Liver (tissue), 9 donors: ENCODE data around the gene ZNF574. TPM values are rescaled to one million over a fixed set of nuclear protein-coding genes. Genes with fewer than 3 reads are reported as not detected.

Experiments
- DNase-seq: peaks from one replicate; pipeline ENCODE4 v3.0.0-alpha.2; 2017; ENCODE audit warnings: low spot score
- H3K27ac ChIP-seq, 2 donors: one replicate each; pipeline ENCODE4 v1.7.0; 2013; ENCODE audit warnings: inconsistent platforms in 2 of 2, low read length in 2 of 2, control low read depth in 1 of 2, low read depth in 1 of 2, mild to moderate bottlenecking in 1 of 2
- H3K27me3 ChIP-seq, 4 donors: one replicate each; pipeline versions ENCODE4 v1.6.1 to v1.7.0; 2013; ENCODE audit warnings: low read length in 3 of 4, inconsistent platforms in 1 of 4, mild to moderate bottlenecking in 1 of 4, moderate library complexity in 1 of 4; ENCODE audit not compliant: control insufficient read depth in 4 of 4, insufficient read depth in 4 of 4
- H3K36me3 ChIP-seq, 4 donors: one replicate each; pipeline versions ENCODE4 v1.6.1 to v1.7.0; 2013; ENCODE audit warnings: low read length in 3 of 4, mild to moderate bottlenecking in 3 of 4, low read depth in 1 of 4, moderate library complexity in 1 of 4; ENCODE audit not compliant: control insufficient read depth in 4 of 4, insufficient read depth in 3 of 4
- H3K4me1 ChIP-seq, 4 donors: one replicate each; pipeline versions ENCODE4 v1.6.1 to v1.7.0; 2013; ENCODE audit warnings: low read length in 3 of 4, mild to moderate bottlenecking in 3 of 4, moderate library complexity in 1 of 4; ENCODE audit not compliant: control insufficient read depth in 4 of 4, insufficient read depth in 4 of 4
- H3K4me3 ChIP-seq, 3 donors: one replicate each; pipeline versions ENCODE4 v1.6.1 to v1.7.0; 2013; ENCODE audit warnings: low read length in 3 of 3, control low read depth in 1 of 3, low read depth in 1 of 3, mild to moderate bottlenecking in 1 of 3
- H3K9ac ChIP-seq, 2 donors: one replicate each; pipeline ENCODE4 v1.7.0; 2013; ENCODE audit warnings: low read length in 2 of 2, mild to moderate bottlenecking in 2 of 2, moderate library complexity in 2 of 2, control low read depth in 1 of 2, low read depth in 1 of 2
- H3K9me3 ChIP-seq, 4 donors: one replicate each; pipeline versions ENCODE4 v1.6.1 to v1.7.0; 2013; ENCODE audit warnings: low read length in 3 of 4; ENCODE audit not compliant: control insufficient read depth in 4 of 4
- EGR1 ChIP-seq, 2 donors: IDR thresholded peaks; 2 replicates each; pipeline ENCODE4 v1.6.1; 2016 to 2018; ENCODE audit warnings: antibody characterized with exemption in 2 of 2, low read depth in 2 of 2
- FOXA1 ChIP-seq: IDR thresholded peaks from 2 replicates; pipeline ENCODE4 v1.6.1; 2016; ENCODE audit warnings: antibody characterized with exemption
- FOXA2 ChIP-seq: IDR thresholded peaks from 2 replicates; pipeline ENCODE4 v1.6.1; 2016; ENCODE audit warnings: antibody characterized with exemption
- GABPA ChIP-seq, 2 donors: IDR thresholded peaks in 1 of 2; conservative IDR thresholded peaks in 1 of 2; 2 replicates each; pipeline ENCODE4 v1.6.1; 2016; ENCODE audit warnings: antibody characterized with exemption in 2 of 2, mild to moderate bottlenecking in 1 of 2, moderate library complexity in 1 of 2
- HNF4A ChIP-seq, 2 donors: conservative IDR thresholded peaks; 2 replicates each; pipeline ENCODE4 v1.6.1; 2016; ENCODE audit warnings: antibody characterized with exemption in 2 of 2, mild to moderate bottlenecking in 2 of 2
- HNF4G ChIP-seq: IDR thresholded peaks from 2 replicates; pipeline ENCODE4 v1.6.1; 2016; ENCODE audit warnings: antibody characterized with exemption
- JUND ChIP-seq, 2 donors: IDR thresholded peaks; 2 replicates each; pipeline ENCODE4 v1.6.1; 2016; ENCODE audit warnings: antibody characterized with exemption in 2 of 2
- NR2F2 ChIP-seq: IDR thresholded peaks from 2 replicates; pipeline ENCODE4 v1.6.1; 2016; ENCODE audit warnings: antibody characterized with exemption
- RAD21 ChIP-seq, 2 donors: IDR thresholded peaks; 2 replicates each; pipeline ENCODE4 v1.6.1; 2016; ENCODE audit warnings: antibody characterized with exemption in 2 of 2, mild to moderate bottlenecking in 2 of 2
- RXRA ChIP-seq, 2 donors: IDR thresholded peaks; 2 replicates each; pipeline ENCODE4 v1.6.1; 2017 to 2018; ENCODE audit warnings: antibody characterized with exemption in 2 of 2, mild to moderate bottlenecking in 1 of 2
- SP1 ChIP-seq: IDR thresholded peaks from 2 replicates; pipeline ENCODE4 v1.6.1; 2018; ENCODE audit warnings: antibody characterized with exemption, mild to moderate bottlenecking
- YY1 ChIP-seq: IDR thresholded peaks from 2 replicates; pipeline ENCODE4 v1.6.1; 2016; ENCODE audit warnings: antibody characterized with exemption, mild to moderate bottlenecking
- WGBS: extraction: QIAGEN DNeasy Blood & Tissue Kit; methylation state at CpG from one replicate; pipeline ENCODE4 v1.1.7; 2013; 5-methylcytosine and 5-hydroxymethylcytosine counted together
- polyA plus RNA-seq, 2 donors: library from polyadenylated mRNA; stranded (reverse) in 1 of 2; unstranded in 1 of 2; fragments of 200-250 nt in 1 of 2; fragments of >200 nt in 1 of 2; fragmentation: Nextera tagmentation in 1 of 2; extraction: Ambion mirVana in 1 of 2; gene quantifications; one replicate each; pipeline versions ENCODE4 v1.2.1 to v1.2.3, GENCODE V29; 2013 to 2015
- total RNA-seq, 2 donors: library from RNA; depleted of rRNA; stranded (reverse); fragments of >200 nt; gene quantifications; one replicate each; pipeline ENCODE4 v1.2.3, GENCODE V29; 2014
- TF ChIP-seq, protein P1 (sequence below): IDR thresholded peaks from 2 replicates; pipeline ENCODE4 v1.6.1; 2016; ENCODE audit warnings: antibody characterized with exemption
- TF ChIP-seq, protein P2 (sequence below): IDR thresholded peaks from 2 replicates; pipeline ENCODE4 v1.6.1; 2016; ENCODE audit warnings: antibody characterized with exemption
- TF ChIP-seq, protein P3 (sequence below): fragments of 150-350 bp; IDR thresholded peaks from 2 replicates; pipeline ENCODE4 v1.5.1; 2017; ENCODE audit warnings: improper control_type of control experiment, low read depth, low read length; ENCODE audit not compliant: missing input control
- TF ChIP-seq, protein P4 (sequence below): IDR thresholded peaks from 2 replicates; pipeline ENCODE4 v1.6.1; 2016; ENCODE audit warnings: antibody characterized with exemption
- TF ChIP-seq, protein P5 (sequence below): IDR thresholded peaks from 2 replicates; pipeline ENCODE4 v1.6.1; 2016; ENCODE audit warnings: antibody characterized with exemption, mild to moderate bottlenecking
- donor health status: healthy.
- donor health status: healthy.
- donor health status: healthy.
- donor health status: healthy.
- donor health status: healthy.

The ZNF574 gene
- total and polyA plus RNA-seq, 4 donors = 3.3 to 7.4 (median 6.5) TPM

DNA sequence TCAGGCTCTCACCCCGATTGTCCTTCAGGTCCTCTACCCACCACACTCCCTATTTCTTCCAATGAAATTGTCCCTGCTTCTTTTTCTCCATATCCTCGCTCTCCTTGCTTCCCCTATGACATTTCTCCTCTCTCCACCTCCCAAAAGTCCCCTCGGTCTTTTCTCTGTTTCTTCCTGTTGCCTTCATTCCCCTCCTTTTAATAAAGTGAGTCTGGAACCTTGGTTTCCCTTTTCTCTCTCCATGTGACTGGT is 676 bp upstream of the ZNF574 start:
- 12% methylated on average over 3 of the region's 3 CpGs for WGBS
- H3K27me3 ChIP-seq = no peaks in the 10 kb centered on the region
- H3K4me1 ChIP-seq = peaks cover 6 to 21% (median 14%) of the 10 kb centered on the region in 4 donors
- no peak for DNase-seq
- H3K4me3 ChIP-seq = peak overlapping the region; percentile 54 to 94 (median 77)
- no peaks in the 10 kb centered on the region for H3K9me3 ChIP-seq
- peaks cover 5 to 19% (median 16%) of the 10 kb centered on the region in 4 donors for H3K36me3 ChIP-seq
- peak overlapping the region; percentile 97 to 98 for H3K27ac ChIP-seq
- no peak for TF ChIP-seq NR2F2
- no peak for TF ChIP-seq SP1
- no peak for TF ChIP-seq RAD21 (IDR thresholded peaks at IDR 0.05)
- TF ChIP-seq, protein P1, sequence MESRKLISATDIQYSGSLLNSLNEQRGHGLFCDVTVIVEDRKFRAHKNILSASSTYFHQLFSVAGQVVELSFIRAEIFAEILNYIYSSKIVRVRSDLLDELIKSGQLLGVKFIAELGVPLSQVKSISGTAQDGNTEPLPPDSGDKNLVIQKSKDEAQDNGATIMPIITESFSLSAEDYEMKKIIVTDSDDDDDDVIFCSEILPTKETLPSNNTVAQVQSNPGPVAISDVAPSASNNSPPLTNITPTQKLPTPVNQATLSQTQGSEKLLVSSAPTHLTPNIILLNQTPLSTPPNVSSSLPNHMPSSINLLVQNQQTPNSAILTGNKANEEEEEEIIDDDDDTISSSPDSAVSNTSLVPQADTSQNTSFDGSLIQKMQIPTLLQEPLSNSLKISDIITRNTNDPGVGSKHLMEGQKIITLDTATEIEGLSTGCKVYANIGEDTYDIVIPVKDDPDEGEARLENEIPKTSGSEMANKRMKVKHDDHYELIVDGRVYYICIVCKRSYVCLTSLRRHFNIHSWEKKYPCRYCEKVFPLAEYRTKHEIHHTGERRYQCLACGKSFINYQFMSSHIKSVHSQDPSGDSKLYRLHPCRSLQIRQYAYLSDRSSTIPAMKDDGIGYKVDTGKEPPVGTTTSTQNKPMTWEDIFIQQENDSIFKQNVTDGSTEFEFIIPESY = no peak
- TF ChIP-seq, protein P2, sequence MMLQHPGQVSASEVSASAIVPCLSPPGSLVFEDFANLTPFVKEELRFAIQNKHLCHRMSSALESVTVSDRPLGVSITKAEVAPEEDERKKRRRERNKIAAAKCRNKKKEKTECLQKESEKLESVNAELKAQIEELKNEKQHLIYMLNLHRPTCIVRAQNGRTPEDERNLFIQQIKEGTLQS = no peak
- TF ChIP-seq, protein P3, sequence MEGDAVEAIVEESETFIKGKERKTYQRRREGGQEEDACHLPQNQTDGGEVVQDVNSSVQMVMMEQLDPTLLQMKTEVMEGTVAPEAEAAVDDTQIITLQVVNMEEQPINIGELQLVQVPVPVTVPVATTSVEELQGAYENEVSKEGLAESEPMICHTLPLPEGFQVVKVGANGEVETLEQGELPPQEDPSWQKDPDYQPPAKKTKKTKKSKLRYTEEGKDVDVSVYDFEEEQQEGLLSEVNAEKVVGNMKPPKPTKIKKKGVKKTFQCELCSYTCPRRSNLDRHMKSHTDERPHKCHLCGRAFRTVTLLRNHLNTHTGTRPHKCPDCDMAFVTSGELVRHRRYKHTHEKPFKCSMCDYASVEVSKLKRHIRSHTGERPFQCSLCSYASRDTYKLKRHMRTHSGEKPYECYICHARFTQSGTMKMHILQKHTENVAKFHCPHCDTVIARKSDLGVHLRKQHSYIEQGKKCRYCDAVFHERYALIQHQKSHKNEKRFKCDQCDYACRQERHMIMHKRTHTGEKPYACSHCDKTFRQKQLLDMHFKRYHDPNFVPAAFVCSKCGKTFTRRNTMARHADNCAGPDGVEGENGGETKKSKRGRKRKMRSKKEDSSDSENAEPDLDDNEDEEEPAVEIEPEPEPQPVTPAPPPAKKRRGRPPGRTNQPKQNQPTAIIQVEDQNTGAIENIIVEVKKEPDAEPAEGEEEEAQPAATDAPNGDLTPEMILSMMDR = no peak
- TF ChIP-seq YY1 = no peak
- no peak for TF ChIP-seq EGR1 (IDR thresholded peaks at IDR 0.05; ENCODE audit: low read depth in 2 of 2)
- TF ChIP-seq HNF4A (conservative IDR thresholded peaks at IDR 0.05) = no peak
- no peak for TF ChIP-seq GABPA (IDR thresholded peaks at IDR 0.05 in 1 of 2, conservative IDR thresholded peaks at IDR 0.05 in 1 of 2)
- no peak for TF ChIP-seq HNF4G
- TF ChIP-seq, protein P4, sequence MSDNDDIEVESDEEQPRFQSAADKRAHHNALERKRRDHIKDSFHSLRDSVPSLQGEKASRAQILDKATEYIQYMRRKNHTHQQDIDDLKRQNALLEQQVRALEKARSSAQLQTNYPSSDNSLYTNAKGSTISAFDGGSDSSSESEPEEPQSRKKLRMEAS = no peak
- no peak for TF ChIP-seq FOXA1
- TF ChIP-seq, protein P5, sequence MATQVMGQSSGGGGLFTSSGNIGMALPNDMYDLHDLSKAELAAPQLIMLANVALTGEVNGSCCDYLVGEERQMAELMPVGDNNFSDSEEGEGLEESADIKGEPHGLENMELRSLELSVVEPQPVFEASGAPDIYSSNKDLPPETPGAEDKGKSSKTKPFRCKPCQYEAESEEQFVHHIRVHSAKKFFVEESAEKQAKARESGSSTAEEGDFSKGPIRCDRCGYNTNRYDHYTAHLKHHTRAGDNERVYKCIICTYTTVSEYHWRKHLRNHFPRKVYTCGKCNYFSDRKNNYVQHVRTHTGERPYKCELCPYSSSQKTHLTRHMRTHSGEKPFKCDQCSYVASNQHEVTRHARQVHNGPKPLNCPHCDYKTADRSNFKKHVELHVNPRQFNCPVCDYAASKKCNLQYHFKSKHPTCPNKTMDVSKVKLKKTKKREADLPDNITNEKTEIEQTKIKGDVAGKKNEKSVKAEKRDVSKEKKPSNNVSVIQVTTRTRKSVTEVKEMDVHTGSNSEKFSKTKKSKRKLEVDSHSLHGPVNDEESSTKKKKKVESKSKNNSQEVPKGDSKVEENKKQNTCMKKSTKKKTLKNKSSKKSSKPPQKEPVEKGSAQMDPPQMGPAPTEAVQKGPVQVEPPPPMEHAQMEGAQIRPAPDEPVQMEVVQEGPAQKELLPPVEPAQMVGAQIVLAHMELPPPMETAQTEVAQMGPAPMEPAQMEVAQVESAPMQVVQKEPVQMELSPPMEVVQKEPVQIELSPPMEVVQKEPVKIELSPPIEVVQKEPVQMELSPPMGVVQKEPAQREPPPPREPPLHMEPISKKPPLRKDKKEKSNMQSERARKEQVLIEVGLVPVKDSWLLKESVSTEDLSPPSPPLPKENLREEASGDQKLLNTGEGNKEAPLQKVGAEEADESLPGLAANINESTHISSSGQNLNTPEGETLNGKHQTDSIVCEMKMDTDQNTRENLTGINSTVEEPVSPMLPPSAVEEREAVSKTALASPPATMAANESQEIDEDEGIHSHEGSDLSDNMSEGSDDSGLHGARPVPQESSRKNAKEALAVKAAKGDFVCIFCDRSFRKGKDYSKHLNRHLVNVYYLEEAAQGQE = no peak
- TF ChIP-seq JUND (IDR thresholded peaks at IDR 0.05) = no peak
- TF ChIP-seq FOXA2 = no peak
- H3K9ac ChIP-seq = peak overlapping the region; percentile 93 to 98

DNA sequence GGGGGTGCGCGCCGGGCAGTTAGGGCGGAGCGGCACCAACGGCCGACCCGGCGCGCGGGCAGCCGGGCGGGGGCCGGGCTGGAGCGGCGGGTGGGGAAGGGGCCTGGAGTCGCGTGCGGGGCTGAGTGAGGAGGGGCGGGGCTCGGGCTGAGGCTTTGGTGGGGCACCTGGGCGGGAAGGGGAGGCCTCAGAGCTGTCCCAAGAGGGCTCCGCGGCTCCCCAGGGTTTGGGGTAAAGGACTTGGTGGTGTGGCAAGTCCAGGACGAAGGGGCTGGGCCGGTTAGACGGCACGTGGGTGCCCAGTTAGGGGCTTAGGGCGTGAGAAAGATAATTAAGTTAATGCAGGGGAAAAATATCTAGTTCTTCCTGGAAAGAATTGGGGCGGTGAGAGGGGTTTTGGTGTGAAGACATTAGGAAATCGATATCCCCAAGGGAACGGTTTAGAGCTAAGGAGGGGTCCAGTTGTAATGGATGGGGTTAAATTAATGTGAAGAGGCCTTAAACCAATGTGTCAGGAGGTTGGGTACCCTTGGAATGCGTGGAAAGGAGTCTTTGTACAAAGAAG is 496 bp downstream of the ZNF574 start:
- Histone ChIP-seq H3K9ac (peak overlapping the region; percentile 81 to 95), H3K4me1 (peaks cover 6 to 21% (median 14%) of the 10 kb centered on the region in 4 donors), H3K27me3 (no peaks in the 10 kb centered on the region), H3K4me3 (peak overlapping the region; percentile 62 to 91 (median 86)), H3K9me3 (no peaks in the 10 kb centered on the region), H3K36me3 (peaks cover 5 to 30% (median 25%) of the 10 kb centered on the region in 4 donors), H3K27ac (peak overlapping the region; percentile 43 to 85)
- WGBS = 1% methylated on average over 33 of the region's 33 CpGs
- no peak for DNase-seq
- TF ChIP-seq EGR1 (IDR thresholded peaks at IDR 0.05; ENCODE audit: low read depth in 2 of 2) (no peak), SP1 (no peak), RXRA (IDR thresholded peaks at IDR 0.05) (no peak), FOXA2 (no peak), YY1 (no peak), JUND (IDR thresholded peaks at IDR 0.05) (no peak), FOXA1 (no peak), HNF4A (conservative IDR thresholded peaks at IDR 0.05) (no peak)
- TF ChIP-seq, protein P2 = no peak
- TF ChIP-seq, protein P5 = no peak
- TF ChIP-seq, protein P3 = no peak
